ENCODE data around the gene REPIN1.

REPIN1 gene

GRCh38 chr7:150360363-150361058, 8.1 kb upstream of the REPIN1 start:
- no peak for DNase-seq (ENCODE audit: low read depth in 3 of 3)

- no peak for DNase-seq (ENCODE audit: low read depth in 3 of 3)
Observed at GRCh38 chr7:150361402-150361801, 7.2 kb upstream of the REPIN1 start.

GRCh38 chr7:150361807-150362621, 6.6 kb upstream of the REPIN1 start:
- no peak for DNase-seq (ENCODE audit: low read depth in 3 of 3)

GRCh38 chr7:150363370-150363769, 5.3 kb upstream of the REPIN1 start:
- no peak for DNase-seq (ENCODE audit: low read depth in 3 of 3)

GRCh38 chr7:150363872-150364271, 4.8 kb upstream of the REPIN1 start:
- DNase-seq (ENCODE audit: low read depth in 3 of 3) = no peak

- DNase-seq (ENCODE audit: low read depth in 3 of 3) = no peak
Observed at GRCh38 chr7:150365194-150365593, 3.4 kb upstream of the REPIN1 start.

GRCh38 chr7:150365673-150366398, 2.8 kb upstream of the REPIN1 start:
- DNase-seq (ENCODE audit: low read depth in 3 of 3) = no peak

- no peak for DNase-seq (ENCODE audit: low read depth in 3 of 3)
Observed at GRCh38 chr7:150367677-150368095, 936 bp upstream of the REPIN1 start.

- peak in 1 of 3 donors; percentile 51 for DNase-seq (ENCODE audit: low read depth in 3 of 3)
Observed at GRCh38 chr7:150368884-150369747, 494 bp downstream of the REPIN1 start.

GRCh38 chr7:150369748-150370501, 1.3 kb downstream of the REPIN1 start:
- no peak for DNase-seq (ENCODE audit: low read depth in 3 of 3)

- DNase-seq (ENCODE audit: low read depth in 3 of 3) = no peak
Observed at GRCh38 chr7:150370612-150371071, 2.0 kb downstream of the REPIN1 start.

GRCh38 chr7:150371131-150371995, 2.7 kb downstream of the REPIN1 start:
- no peak for DNase-seq (ENCODE audit: low read depth in 3 of 3)

- DNase-seq (ENCODE audit: low read depth in 3 of 3) = no peak
Observed at GRCh38 chr7:150371996-150372270, 3.3 kb downstream of the REPIN1 start.

GRCh38 chr7:150372271-150373048, 3.8 kb downstream of the REPIN1 start:
- DNase-seq (ENCODE audit: low read depth in 3 of 3) = no peak

GRCh38 chr7:150373049-150373801, 4.6 kb downstream of the REPIN1 start:
- DNase-seq (ENCODE audit: low read depth in 3 of 3) = no peak

GRCh38 chr7:150374026-150374425, 5.4 kb downstream of the REPIN1 start:
- DNase-seq (ENCODE audit: low read depth in 3 of 3) = no peak

- no peak for DNase-seq (ENCODE audit: low read depth in 3 of 3)
Observed at GRCh38 chr7:150374472-150374871, 5.8 kb downstream of the REPIN1 start.

Measured in stimulated activated CD4-positive, alpha-beta T cell treated with anti-CD3 and anti-CD28 coated beads, TNF-alpha, amount 100 ng/mL, for 48 hours (primary cell).